Muscle of leg (tissue), 11 donors: ENCODE results near the gene COMTD1. TPM values are rescaled to one million over a fixed set of nuclear protein-coding genes. Genes with fewer than 3 reads are reported as not detected.
"Not testable (repeated sequence)": the region's sequence is repeated elsewhere in the genome, so short reads cannot be mapped to it uniquely, and the experiment has no call there.

ENCODE experiments used
- DNase-seq: peaks from one replicate; pipeline ENCODE4 v3.0.0; 2013
- H3K27ac ChIP-seq: one replicate; pipeline ENCODE4 v1.5.1; 2013; ENCODE audit warnings: mild to moderate bottlenecking, low read length, control low read depth
- H3K27me3 ChIP-seq: one replicate; pipeline ENCODE4 v1.6.1; 2013; ENCODE audit warnings: low read length; ENCODE audit not compliant: control insufficient read depth, insufficient read depth
- H3K36me3 ChIP-seq: one replicate; pipeline ENCODE4 v1.6.1; 2013; ENCODE audit warnings: low read length; ENCODE audit not compliant: control insufficient read depth, insufficient read depth
- H3K4me1 ChIP-seq: one replicate; pipeline ENCODE4 v1.6.1; 2013; ENCODE audit warnings: low read length; ENCODE audit not compliant: control insufficient read depth, insufficient read depth
- H3K4me3 ChIP-seq: one replicate; pipeline ENCODE4 v1.5.1; 2013; ENCODE audit warnings: low read length, control low read depth
- H3K9me3 ChIP-seq: replicated peaks from 2 replicates; pipeline ENCODE4 v1.6.1; 2013; ENCODE audit warnings: low read depth, low read length; ENCODE audit not compliant: control insufficient read depth
- WGBS: methylation state at CpG from one replicate; pipeline ENCODE4 v1.1.5; 2013; ENCODE audit warnings: missing lambda C conversion rate; ENCODE audit not compliant: insufficient coverage; 5-methylcytosine and 5-hydroxymethylcytosine counted together
- polyA plus RNA-seq, 8 donors: library from polyadenylated mRNA; unstranded; fragments of 120-200 nt; gene quantifications; one replicate each; pipeline versions ENCODE4 v1.2.1 to v1.2.3, GENCODE V29; 2013; ENCODE audit warnings: inconsistent platforms in 1 of 8, low replicate concordance in 1 of 8; ENCODE audit not compliant: insufficient read length in 8 of 8, insufficient read depth in 1 of 8
- total RNA-seq: library from RNA; stranded (reverse); fragments of 120-200 nt; gene quantifications from one replicate; pipeline ENCODE4 v1.2.4, GENCODE V29; 2013

COMTD1 gene
- total and polyA plus RNA-seq, 9 donors, result 3.5 to 8.4 (median 4.6) TPM

GRCh38 chr10:75197066-75197465 is 38.7 kb downstream of the COMTD1 start:
- no peaks in the 10 kb centered on the region for H3K4me1 ChIP-seq
- no peak for DNase-seq
- peaks cover 4% of the 10 kb centered on the region for H3K36me3 ChIP-seq
- no peaks in the 10 kb centered on the region for H3K9me3 ChIP-seq
- H3K27me3 ChIP-seq, result no peaks in the 10 kb centered on the region
- H3K27ac ChIP-seq, result no peak overlapping the region
- no peak overlapping the region for H3K4me3 ChIP-seq
- 86% methylated on average over 2 of the region's 3 CpGs for WGBS

- Histone ChIP-seq H3K9me3 (no peaks in the 10 kb centered on the region), H3K27ac (no peak overlapping the region), H3K4me1 (no peaks in the 10 kb centered on the region), H3K4me3 (no peak overlapping the region), H3K36me3 (peaks cover 4% of the 10 kb centered on the region), H3K27me3 (no peaks in the 10 kb centered on the region)
- no peak for DNase-seq
- WGBS, result 100% methylated on average over 1 of the region's 6 CpGs
Measured at GRCh38 chr10:75195035-75195763, 40.6 kb downstream of the COMTD1 start.

DNA sequence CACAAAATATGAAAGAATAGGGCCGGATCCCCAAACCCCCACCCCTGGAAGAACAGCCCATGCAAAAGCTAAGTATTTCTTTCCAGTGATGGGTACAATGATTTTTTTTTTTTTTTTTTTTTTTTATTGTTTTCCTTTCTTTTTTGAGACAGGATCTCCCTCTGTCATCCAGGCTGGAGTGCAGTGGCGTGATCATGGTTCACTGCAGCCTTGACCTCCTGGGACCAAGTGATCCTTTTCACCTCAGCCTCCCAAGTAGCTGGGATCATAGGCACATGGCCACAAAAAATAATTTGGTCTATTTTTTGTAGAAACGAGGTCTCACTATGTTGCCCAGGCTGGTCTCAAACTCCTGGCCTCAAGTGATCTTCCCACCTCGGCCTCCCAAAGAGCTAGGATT is 41.1 kb downstream of the COMTD1 start:
- not testable (repeated sequence) for H3K27me3 ChIP-seq, DNase-seq, H3K9me3 ChIP-seq, H3K4me1 ChIP-seq, H3K36me3 ChIP-seq, H3K27ac ChIP-seq, H3K4me3 ChIP-seq
- 100% methylated on average over 2 of the region's 4 CpGs for WGBS

- Histone ChIP-seq H3K9me3 (no peaks in the 10 kb centered on the region), H3K4me3 (no peak overlapping the region), H3K27me3 (no peaks in the 10 kb centered on the region), H3K4me1 (no peaks in the 10 kb centered on the region), H3K36me3 (peaks cover 4% of the 10 kb centered on the region), H3K27ac (no peak overlapping the region)
- WGBS, result 58% methylated on average over 5 of the region's 10 CpGs
- DNase-seq, result no peak
Measured at GRCh38 chr10:75191821-75192568, 43.8 kb downstream of the COMTD1 start.

DNA sequence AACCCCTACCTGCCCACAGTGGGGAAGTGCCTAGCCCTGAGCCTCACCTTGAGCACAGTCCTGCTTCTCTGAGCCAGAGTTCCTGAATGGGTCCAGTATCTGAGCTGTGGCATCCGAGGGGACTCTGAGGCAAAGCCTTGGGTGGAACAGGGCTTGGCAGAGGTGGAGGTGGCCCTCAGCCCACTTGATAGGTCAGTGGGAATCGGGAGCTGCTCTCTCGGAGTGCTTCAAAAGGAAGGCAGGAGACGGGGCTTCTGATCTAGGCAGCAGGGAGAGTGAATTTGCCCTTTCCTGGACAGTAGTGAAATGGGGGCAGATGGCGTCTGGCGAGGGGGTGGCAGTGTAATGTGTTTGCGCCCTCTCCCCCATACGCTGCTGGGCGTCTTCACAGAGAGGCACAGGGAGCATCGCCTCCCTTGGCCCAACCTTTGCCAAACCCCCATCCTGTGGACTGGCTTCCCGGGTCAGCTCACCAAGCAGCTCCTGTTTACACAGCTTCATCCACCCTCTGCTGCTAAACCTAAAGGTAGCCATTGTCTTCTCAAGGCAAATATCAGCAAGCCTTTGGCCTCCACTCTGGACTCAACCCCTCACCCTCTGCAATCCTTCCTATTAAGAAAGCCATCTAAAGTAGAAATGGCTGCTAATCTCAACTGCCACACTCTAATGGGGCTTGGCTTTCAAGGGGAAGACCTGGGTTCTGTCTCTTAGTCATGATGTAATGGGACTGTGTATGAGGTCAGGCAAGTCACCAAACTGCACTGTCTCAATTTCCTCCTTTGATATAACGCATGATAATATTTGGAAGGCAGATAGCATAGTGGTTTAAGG is 46.3 kb downstream of the COMTD1 start:
- no peak overlapping the region for H3K4me3 ChIP-seq
- no peak for DNase-seq
- no peaks in the 10 kb centered on the region for H3K9me3 ChIP-seq
- no peaks in the 10 kb centered on the region for H3K4me1 ChIP-seq
- H3K27me3 ChIP-seq, result no peaks in the 10 kb centered on the region
- no peaks in the 10 kb centered on the region for H3K36me3 ChIP-seq
- WGBS, result 92% methylated on average over 10 of the region's 12 CpGs
- H3K27ac ChIP-seq, result no peak overlapping the region

DNA sequence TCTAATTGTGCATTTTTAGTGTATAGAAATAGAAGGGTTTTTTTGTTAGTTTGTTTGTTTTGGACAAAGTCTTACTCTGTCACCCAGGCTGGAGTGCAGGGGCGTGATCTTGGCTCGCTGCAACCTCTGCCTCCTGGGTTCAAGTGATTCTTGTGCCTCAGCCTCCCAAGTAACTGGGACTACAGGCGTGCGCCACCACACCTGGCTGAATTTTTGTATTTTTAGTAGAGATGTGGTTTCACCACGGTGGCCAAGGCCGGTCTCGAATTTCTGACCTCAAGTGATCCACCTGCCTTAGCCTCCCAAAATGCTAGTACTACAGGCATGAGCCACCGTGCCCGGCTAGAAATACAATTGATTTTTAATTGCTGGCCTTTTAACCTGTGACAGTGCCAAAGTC is 47.2 kb downstream of the COMTD1 start:
- H3K27me3 ChIP-seq, H3K4me1 ChIP-seq, H3K27ac ChIP-seq, DNase-seq, H3K36me3 ChIP-seq, H3K4me3 ChIP-seq, H3K9me3 ChIP-seq: not testable (repeated sequence)
- 100% methylated on average over 1 of the region's 9 CpGs for WGBS

DNA sequence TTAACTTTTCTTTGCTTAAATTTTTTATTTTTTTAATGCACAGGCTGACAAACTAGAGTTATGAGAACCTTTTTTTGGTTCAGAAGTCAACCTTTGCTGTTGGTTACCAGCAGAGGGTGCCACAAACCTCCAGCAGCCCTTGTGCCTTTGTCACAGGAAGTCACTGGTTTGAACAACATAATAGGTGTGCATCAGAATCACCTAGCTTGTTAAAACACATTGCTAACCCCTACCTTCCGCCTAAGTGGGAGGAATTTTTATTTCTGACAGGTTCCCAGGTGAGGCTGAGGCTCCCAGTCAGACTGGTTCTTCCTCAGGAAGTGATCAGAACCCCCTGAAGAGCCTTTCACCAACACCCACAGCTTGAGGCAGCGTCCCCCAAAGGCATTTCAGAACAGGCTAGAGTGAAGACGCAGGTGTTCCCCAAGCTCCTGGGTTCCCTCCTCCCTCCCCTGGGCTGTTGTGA is 47.8 kb downstream of the COMTD1 start:
- no peaks in the 10 kb centered on the region for H3K4me1 ChIP-seq

DNA sequence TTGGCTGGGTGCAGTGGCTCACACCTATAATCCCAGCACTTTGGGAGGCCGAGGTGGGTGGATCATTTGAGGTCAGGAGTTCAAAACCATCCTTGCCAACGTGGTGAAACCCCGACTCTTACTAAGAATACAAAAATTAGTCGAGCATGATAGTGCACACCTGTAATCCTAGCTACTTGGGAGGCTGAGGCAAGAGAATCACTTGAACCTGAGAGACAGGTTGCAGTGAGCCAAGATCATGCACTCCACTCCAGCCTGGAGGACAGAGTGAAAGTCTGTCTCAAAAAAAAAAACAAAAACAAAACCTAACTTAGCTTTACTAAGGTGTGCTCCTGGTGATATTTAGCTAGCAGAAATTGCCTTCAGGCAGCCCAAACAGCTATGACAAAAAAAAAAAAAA is 49.4 kb downstream of the COMTD1 start:
- H3K27ac ChIP-seq, result no peak overlapping the region
- no peaks in the 10 kb centered on the region for H3K4me1 ChIP-seq
- 40% methylated on average over 1 of the region's 4 CpGs for WGBS
- no peak for DNase-seq
- H3K27me3 ChIP-seq, result no peaks in the 10 kb centered on the region
- H3K36me3 ChIP-seq, result peaks cover 3% of the 10 kb centered on the region
- no peaks in the 10 kb centered on the region for H3K9me3 ChIP-seq
- no peak overlapping the region for H3K4me3 ChIP-seq

More for the DNA sequence above, 47.8 kb downstream of the COMTD1 start:
- Histone ChIP-seq H3K36me3 (no peaks in the 10 kb centered on the region), H3K27ac (no peak overlapping the region), H3K4me3 (no peak overlapping the region), H3K27me3 (no peaks in the 10 kb centered on the region), H3K9me3 (no peaks in the 10 kb centered on the region)
- DNase-seq, result peak; percentile 41
- WGBS, result 75% methylated on average over 2 of the region's 3 CpGs
